K562 (cell line): Measurements from ENCODE around the gene TMEM167B. TPM values are rescaled to one million over a fixed set of nuclear protein-coding genes. Genes with fewer than 3 reads are reported as not detected.

Source experiments
- CBX3 ChIP-seq, 2 experiments: IDR thresholded peaks; 1 replicate in 1 of 2; 2 replicates in 1 of 2; pipeline ENCODE4 v1.6.1; 2012; ENCODE audit warnings: inconsistent platforms in 2 of 2, low read length in 2 of 2, borderline replicate concordance in 1 of 2, control low read depth in 1 of 2
- FOXM1 ChIP-seq, 2 experiments: fragments of 450-650 bp in 1 of 2; sonication (generic) in 1 of 2; formaldehyde crosslinking in 1 of 2; IDR thresholded peaks; 2 replicates each; pipeline versions ENCODE4 v1.6.1 to v1.9.0; 2017 to 2022; ENCODE audit warnings: low read depth in 2 of 2, mild to moderate bottlenecking in 2 of 2, missing genetic modification reagents in 1 of 2, moderate library complexity in 1 of 2
- HCFC1 ChIP-seq: IDR thresholded peaks from 2 replicates; pipeline ENCODE4 v1.6.1; 2012; ENCODE audit warnings: low read depth, low read length, improper control_type of control experiment
- KAT7 ChIP-seq: sonication (generic); formaldehyde crosslinking; IDR thresholded peaks from 2 replicates; pipeline ENCODE4 v1.8.0; 2022; ENCODE audit warnings: missing genetic modification reagents, mild to moderate bottlenecking, borderline replicate concordance
- KLF10 ChIP-seq: fragments of 250-450 bp; sonication (Bioruptor Pico); IDR thresholded peaks from 2 replicates; pipeline ENCODE4 v1.6.1; 2021; ENCODE audit warnings: matching md5 sums
- NCOA4 ChIP-seq: fragments of 450-650 bp; IDR thresholded peaks from 2 replicates; pipeline ENCODE4 v1.6.1; 2018; ENCODE audit warnings: mild to moderate bottlenecking; ENCODE audit not compliant: partially characterized antibody
- STAT5B ChIP-seq: fragments of 250-450 bp; sonication (Bioruptor Pico); IDR thresholded peaks from 2 replicates; pipeline ENCODE4 v1.8.0; 2021; ENCODE audit warnings: mild to moderate bottlenecking, inconsistent platforms
- TBP ChIP-seq: optimal IDR thresholded peaks from 2 replicates; pipeline ENCODE3; 2011; ENCODE audit warnings: low read depth, low read length, improper control_type of control experiment
- ZKSCAN3 ChIP-seq: fragments of 250-450 bp; sonication (Bioruptor Pico); IDR thresholded peaks from 2 replicates; pipeline ENCODE4 v1.4.0; 2020
- polyA plus RNA-seq, 8 experiments: library from polyadenylated mRNA; depleted of rRNA in 4 of 8; stranded (reverse) in 5 of 8; unstranded in 3 of 8; fragments of >200 nt; fragmentation: Nextera tagmentation in 2 of 8; fragmentation: Illumina TruSeq in 1 of 8; extraction: Ambion mirVana in 2 of 8; extraction: Trizol in 1 of 8; gene quantifications; 2 replicates each; pipeline versions ENCODE4 v1.2.1 to v1.2.3, GENCODE V29; 2011 to 2014; ENCODE audit warnings: inconsistent platforms in 1 of 8, missing spikeins in 1 of 8
- total RNA-seq, 7 experiments: library from RNA; depleted of rRNA in 6 of 7; stranded (reverse); fragments of >200 nt in 6 of 7; fragmentation: Illumina TruSeq in 2 of 7; extraction: Trizol in 2 of 7; gene quantifications; 2 replicates each; pipeline versions ENCODE4 v1.2.1 to v1.2.3, GENCODE V29; 2011 to 2021; ENCODE audit warnings: low replicate concordance in 1 of 7
- TF ChIP-seq, protein P1 (sequence below): sonication (generic); formaldehyde crosslinking; IDR thresholded peaks from 2 replicates; pipeline ENCODE4 v1.8.0; 2023; ENCODE audit warnings: mild to moderate bottlenecking, missing genetic modification reagents
- TF ChIP-seq, protein P2 (sequence below): fragments of 450-650 bp; IDR thresholded peaks from 2 replicates; pipeline ENCODE4 v1.6.1; 2018; ENCODE audit not compliant: partially characterized antibody
- TF ChIP-seq, protein P3 (sequence below), 2 experiments: fragments of 450-650 bp; IDR thresholded peaks; 2 replicates each; pipeline ENCODE4 v1.6.1; 2018; ENCODE audit warnings: mild to moderate bottlenecking in 2 of 2, low read depth in 1 of 2; ENCODE audit not compliant: partially characterized antibody in 2 of 2
- TF ChIP-seq, protein P4 (sequence below): fragments of 250-450 bp; sonication (Bioruptor Pico); IDR thresholded peaks from 2 replicates; pipeline ENCODE4 v1.9.0; 2021; ENCODE audit warnings: mild to moderate bottlenecking, inconsistent platforms

The TMEM167B gene
- total and polyA plus RNA-seq, 9 of the 15 experiments (the other 6 are each of a cell fraction or from before 2014, with no cell fraction given): 17.2 to 36.4 (median 32.2) TPM

DNA sequence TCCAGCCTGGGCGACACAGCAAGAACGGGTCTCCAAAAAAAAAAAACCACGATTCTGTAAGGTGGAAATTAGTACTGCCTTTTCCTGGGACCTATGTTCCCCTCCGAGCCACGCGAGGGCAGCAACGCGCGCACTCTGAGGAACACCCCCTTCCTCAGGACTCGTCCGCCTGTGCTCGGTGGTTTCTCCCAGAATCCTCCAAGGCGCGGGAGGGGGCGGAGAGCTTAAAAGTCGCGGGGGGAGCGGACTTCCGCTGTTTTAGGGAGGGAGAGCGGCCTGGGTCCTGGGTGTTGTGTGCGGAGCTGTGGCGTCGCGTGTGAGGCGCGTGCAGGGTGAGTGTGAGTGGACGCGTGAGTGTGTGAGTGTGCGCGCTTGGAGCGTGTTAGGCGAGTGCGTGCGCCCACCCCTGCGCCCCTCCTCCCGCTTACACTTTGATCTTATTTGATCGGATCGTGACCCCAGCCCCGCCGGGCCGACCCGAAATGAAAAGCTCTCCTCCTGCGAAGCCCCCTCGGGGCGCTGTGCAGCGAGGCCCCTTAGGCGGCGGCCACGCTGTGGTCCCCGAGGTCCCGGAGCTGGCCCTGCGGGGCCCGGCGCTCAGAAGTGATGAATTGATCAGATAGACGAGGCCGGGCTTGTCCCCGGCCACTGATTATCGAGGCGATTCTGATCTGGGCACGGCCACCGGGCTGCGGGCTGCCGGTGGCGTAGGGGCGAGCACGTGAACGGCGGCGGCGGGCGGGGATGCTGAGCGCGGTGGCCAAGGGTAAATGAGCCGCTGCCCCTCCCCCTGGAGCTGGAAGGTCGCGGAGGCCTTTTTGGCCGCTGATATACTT lies 9.6 kb downstream of the TMEM167B start (continued):
- TF ChIP-seq, protein P1, sequence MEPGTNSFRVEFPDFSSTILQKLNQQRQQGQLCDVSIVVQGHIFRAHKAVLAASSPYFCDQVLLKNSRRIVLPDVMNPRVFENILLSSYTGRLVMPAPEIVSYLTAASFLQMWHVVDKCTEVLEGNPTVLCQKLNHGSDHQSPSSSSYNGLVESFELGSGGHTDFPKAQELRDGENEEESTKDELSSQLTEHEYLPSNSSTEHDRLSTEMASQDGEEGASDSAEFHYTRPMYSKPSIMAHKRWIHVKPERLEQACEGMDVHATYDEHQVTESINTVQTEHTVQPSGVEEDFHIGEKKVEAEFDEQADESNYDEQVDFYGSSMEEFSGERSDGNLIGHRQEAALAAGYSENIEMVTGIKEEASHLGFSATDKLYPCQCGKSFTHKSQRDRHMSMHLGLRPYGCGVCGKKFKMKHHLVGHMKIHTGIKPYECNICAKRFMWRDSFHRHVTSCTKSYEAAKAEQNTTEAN (CRISPR knock-in tag): peak; percentile 96
- TF ChIP-seq, protein P2, sequence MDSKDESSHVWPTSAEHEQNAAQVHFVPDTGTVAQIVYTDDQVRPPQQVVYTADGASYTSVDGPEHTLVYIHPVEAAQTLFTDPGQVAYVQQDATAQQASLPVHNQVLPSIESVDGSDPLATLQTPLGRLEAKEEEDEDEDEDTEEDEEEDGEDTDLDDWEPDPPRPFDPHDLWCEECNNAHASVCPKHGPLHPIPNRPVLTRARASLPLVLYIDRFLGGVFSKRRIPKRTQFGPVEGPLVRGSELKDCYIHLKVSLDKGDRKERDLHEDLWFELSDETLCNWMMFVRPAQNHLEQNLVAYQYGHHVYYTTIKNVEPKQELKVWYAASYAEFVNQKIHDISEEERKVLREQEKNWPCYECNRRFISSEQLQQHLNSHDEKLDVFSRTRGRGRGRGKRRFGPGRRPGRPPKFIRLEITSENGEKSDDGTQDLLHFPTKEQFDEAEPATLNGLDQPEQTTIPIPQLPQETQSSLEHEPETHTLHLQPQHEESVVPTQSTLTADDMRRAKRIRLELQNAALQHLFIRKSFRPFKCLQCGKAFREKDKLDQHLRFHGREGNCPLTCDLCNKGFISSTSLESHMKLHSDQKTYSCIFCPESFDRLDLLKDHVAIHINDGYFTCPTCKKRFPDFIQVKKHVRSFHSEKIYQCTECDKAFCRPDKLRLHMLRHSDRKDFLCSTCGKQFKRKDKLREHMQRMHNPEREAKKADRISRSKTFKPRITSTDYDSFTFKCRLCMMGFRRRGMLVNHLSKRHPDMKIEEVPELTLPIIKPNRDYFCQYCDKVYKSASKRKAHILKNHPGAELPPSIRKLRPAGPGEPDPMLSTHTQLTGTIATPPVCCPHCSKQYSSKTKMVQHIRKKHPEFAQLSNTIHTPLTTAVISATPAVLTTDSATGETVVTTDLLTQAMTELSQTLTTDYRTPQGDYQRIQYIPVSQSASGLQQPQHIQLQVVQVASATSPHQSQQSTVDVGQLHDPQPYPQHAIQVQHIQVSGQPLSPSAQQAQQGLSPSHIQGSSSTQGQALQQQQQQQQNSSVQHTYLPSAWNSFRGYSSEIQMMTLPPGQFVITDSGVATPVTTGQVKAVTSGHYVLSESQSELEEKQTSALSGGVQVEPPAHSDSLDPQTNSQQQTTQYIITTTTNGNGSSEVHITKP: peak; percentile 92
- TF ChIP-seq FOXM1 (IDR thresholded peaks at IDR 0.05; ENCODE audit: low read depth) (peak; percentile 83), FOXM1 (CRISPR knock-in tag; IDR thresholded peaks at IDR 0.05; ENCODE audit: low read depth) (no peak; the same call in none of the 2 replicates), KAT7 (CRISPR knock-in tag) (peak; percentile 96), STAT5B (CRISPR knock-in tag) (no peak), CBX3 (IDR thresholded peaks at IDR 0.05; ENCODE audit: borderline replicate concordance in 1 of 2, low read length in 2 of 2) (peak in 1 of 2 experiments; percentile 92; a peak in 2 of 3 replicates), ZKSCAN3 (CRISPR knock-in tag) (no peak), HCFC1 (peak; percentile 82), TBP (peak; percentile 99), KLF10 (CRISPR knock-in tag) (no peak), NCOA4 (no peak)
- TF ChIP-seq, protein P3, sequence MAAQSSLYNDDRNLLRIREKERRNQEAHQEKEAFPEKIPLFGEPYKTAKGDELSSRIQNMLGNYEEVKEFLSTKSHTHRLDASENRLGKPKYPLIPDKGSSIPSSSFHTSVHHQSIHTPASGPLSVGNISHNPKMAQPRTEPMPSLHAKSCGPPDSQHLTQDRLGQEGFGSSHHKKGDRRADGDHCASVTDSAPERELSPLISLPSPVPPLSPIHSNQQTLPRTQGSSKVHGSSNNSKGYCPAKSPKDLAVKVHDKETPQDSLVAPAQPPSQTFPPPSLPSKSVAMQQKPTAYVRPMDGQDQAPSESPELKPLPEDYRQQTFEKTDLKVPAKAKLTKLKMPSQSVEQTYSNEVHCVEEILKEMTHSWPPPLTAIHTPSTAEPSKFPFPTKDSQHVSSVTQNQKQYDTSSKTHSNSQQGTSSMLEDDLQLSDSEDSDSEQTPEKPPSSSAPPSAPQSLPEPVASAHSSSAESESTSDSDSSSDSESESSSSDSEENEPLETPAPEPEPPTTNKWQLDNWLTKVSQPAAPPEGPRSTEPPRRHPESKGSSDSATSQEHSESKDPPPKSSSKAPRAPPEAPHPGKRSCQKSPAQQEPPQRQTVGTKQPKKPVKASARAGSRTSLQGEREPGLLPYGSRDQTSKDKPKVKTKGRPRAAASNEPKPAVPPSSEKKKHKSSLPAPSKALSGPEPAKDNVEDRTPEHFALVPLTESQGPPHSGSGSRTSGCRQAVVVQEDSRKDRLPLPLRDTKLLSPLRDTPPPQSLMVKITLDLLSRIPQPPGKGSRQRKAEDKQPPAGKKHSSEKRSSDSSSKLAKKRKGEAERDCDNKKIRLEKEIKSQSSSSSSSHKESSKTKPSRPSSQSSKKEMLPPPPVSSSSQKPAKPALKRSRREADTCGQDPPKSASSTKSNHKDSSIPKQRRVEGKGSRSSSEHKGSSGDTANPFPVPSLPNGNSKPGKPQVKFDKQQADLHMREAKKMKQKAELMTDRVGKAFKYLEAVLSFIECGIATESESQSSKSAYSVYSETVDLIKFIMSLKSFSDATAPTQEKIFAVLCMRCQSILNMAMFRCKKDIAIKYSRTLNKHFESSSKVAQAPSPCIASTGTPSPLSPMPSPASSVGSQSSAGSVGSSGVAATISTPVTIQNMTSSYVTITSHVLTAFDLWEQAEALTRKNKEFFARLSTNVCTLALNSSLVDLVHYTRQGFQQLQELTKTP (IDR thresholded peaks at IDR 0.05; ENCODE audit: low read depth in 1 of 2, partially characterized antibody in 2 of 2): peak; percentile 88 to 92
- TF ChIP-seq, protein P4, sequence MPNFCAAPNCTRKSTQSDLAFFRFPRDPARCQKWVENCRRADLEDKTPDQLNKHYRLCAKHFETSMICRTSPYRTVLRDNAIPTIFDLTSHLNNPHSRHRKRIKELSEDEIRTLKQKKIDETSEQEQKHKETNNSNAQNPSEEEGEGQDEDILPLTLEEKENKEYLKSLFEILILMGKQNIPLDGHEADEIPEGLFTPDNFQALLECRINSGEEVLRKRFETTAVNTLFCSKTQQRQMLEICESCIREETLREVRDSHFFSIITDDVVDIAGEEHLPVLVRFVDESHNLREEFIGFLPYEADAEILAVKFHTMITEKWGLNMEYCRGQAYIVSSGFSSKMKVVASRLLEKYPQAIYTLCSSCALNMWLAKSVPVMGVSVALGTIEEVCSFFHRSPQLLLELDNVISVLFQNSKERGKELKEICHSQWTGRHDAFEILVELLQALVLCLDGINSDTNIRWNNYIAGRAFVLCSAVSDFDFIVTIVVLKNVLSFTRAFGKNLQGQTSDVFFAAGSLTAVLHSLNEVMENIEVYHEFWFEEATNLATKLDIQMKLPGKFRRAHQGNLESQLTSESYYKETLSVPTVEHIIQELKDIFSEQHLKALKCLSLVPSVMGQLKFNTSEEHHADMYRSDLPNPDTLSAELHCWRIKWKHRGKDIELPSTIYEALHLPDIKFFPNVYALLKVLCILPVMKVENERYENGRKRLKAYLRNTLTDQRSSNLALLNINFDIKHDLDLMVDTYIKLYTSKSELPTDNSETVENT (CRISPR knock-in tag): peak; percentile 99
